ENCODE data around the gene MPO.

DNA sequence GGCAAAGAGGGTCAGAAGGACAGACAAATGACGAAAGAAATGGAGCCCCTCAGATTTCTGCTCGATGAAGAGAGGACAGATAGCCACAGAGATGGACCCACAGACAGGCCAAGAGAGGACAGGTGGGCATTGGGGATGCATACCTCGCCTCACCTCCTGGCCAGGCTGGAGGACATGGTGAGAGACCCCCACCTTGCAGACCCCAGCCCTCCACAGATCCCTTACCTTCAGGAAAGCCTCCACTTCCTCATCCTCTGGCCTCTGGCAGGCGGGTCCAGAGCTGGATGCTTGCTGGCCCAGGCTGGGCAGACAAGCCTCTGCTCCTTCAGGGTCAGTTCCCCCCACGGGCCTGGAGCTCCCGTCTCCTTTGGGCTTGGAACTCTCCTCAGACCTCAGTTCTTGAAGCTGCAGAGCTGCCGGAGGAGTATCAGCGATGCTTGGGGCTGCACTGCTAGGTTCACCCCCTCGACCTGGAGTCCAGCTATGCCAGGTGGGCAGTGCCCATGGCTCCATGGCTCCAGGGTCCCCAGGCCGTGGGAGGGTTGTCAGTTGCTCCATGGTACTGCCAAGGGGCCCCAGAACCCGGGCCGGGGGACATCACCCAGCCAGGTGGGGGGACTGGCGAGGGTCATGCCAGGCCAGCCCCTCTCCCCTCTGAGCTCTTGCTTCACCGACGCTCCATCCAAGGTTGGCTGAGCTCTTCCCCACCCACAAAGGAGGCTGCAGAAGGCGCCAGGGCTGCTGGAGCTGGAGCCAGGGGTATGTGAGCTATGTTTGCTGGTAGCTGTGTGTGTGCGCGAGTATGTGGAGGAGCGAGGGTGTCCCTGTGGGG lies 46.8 kb upstream of the MPO start:
- TF ChIP-seq, protein P1, sequence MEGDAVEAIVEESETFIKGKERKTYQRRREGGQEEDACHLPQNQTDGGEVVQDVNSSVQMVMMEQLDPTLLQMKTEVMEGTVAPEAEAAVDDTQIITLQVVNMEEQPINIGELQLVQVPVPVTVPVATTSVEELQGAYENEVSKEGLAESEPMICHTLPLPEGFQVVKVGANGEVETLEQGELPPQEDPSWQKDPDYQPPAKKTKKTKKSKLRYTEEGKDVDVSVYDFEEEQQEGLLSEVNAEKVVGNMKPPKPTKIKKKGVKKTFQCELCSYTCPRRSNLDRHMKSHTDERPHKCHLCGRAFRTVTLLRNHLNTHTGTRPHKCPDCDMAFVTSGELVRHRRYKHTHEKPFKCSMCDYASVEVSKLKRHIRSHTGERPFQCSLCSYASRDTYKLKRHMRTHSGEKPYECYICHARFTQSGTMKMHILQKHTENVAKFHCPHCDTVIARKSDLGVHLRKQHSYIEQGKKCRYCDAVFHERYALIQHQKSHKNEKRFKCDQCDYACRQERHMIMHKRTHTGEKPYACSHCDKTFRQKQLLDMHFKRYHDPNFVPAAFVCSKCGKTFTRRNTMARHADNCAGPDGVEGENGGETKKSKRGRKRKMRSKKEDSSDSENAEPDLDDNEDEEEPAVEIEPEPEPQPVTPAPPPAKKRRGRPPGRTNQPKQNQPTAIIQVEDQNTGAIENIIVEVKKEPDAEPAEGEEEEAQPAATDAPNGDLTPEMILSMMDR (conservative IDR thresholded peaks at IDR 0.05) = no peak
- no peak for TF ChIP-seq ZFX (IDR thresholded peaks at IDR 0.05)

All from C4-2B (cell line).